Measurements from ENCODE around the gene ITGA1.

Gene ITGA1

DNA sequence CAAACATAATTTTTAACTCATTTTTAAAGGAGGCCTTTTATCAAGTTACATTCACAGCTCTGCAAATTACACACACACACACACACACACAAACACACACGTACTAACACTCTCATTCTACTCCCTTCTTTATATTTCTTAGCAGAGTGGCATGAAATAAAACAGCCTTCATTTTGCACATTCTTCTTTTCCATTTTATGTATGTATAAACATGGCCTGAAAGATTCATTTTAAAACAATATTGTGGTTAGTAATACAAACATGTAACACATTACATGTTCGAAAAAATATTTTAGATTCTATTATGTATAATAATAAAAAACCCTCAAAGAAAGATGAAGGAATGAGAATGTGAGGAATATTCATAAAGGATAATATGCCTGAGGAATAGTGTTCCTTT is 115.4 kb downstream of the ITGA1 start:
- TF ChIP-seq, protein P1, sequence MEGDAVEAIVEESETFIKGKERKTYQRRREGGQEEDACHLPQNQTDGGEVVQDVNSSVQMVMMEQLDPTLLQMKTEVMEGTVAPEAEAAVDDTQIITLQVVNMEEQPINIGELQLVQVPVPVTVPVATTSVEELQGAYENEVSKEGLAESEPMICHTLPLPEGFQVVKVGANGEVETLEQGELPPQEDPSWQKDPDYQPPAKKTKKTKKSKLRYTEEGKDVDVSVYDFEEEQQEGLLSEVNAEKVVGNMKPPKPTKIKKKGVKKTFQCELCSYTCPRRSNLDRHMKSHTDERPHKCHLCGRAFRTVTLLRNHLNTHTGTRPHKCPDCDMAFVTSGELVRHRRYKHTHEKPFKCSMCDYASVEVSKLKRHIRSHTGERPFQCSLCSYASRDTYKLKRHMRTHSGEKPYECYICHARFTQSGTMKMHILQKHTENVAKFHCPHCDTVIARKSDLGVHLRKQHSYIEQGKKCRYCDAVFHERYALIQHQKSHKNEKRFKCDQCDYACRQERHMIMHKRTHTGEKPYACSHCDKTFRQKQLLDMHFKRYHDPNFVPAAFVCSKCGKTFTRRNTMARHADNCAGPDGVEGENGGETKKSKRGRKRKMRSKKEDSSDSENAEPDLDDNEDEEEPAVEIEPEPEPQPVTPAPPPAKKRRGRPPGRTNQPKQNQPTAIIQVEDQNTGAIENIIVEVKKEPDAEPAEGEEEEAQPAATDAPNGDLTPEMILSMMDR (IDR thresholded peaks at IDR 0.05; ENCODE audit: low read depth, low read length): no peak
- H3K4me3 ChIP-seq (ENCODE audit: low read depth, low read length): no peak overlapping the region

DNA sequence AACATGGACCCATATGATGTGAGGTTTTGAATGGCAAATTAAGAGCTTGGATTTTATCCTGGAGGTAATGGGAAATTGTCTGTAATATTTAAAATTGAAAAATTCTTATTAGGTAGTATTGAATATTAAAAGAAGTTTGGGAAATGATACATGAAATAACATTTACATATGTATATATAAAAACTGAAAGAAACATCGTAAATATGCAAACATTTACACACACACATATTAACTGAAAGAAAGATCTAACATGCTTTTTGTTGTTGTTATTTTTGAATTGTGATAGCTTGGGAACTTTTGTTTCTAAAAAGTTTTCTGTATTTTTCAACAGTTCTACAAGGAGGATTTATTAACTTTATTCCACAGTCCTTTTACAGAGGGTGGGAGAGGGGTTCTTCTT is 118.6 kb downstream of the ITGA1 start:
- TF ChIP-seq, protein P1 (IDR thresholded peaks at IDR 0.05; ENCODE audit: low read depth, low read length): no peak
- H3K4me3 ChIP-seq (ENCODE audit: low read depth, low read length): no peak overlapping the region

DNA sequence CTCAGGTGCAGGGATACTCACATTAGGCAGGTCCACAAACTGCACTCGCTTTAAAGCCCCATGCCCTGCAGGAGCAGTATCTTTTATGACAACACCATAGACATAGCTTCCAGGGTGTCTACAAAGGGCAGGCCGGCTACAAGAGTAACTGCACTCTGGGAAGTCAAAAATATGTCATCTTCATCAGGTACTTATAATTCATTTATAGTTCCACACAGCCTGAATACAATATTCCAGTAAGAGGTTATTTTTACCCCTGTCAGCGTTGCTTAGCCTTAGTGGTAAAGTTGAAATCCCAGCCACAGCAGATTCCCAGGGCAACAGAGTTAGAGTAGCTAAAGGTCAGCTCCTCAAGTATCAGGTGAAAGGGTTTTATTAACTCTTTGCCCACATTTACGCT is 119.1 kb downstream of the ITGA1 start:
- TF ChIP-seq, protein P1 (IDR thresholded peaks at IDR 0.05; ENCODE audit: low read depth, low read length): no peak
- no peak overlapping the region for H3K4me3 ChIP-seq (ENCODE audit: low read depth, low read length)

DNA sequence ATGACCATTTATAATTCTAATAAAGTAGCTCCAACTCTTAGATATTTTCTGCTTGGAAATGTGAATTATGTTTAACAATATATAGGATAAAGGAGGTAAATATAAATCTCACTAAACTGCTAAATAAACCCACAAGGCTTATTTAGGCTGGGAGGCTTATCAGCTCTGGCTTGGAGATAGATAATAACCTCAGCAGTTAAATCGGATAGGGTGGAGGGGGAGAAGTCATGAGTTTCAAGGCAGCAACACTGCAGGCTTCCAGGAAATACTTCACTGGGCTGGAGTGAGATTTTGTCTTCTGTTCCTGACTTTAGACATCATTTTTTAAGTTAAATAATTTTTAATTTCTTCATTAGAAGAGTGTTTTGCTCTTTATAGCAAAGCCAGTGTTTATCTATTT is 121.5 kb downstream of the ITGA1 start:
- TF ChIP-seq, protein P1 (IDR thresholded peaks at IDR 0.05; ENCODE audit: low read depth, low read length): no peak
- H3K4me3 ChIP-seq (ENCODE audit: low read depth, low read length): no peak overlapping the region

DNA sequence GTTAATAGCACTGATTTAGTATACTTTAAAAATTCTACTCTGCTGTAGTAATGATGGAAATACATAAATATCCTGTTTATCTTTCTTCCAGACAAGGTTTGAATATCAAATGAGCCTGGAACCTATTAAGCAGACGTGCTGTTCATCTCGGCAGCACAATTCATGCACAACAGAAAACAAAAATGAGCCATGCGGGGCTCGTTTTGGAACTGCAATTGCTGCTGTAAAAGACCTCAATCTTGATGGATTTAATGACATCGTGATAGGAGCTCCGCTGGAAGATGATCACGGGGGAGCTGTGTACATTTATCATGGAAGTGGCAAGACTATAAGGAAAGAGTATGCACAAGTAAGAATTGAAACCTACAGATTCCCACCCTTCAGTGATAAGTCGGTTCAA is 122.4 kb downstream of the ITGA1 start:
- TF ChIP-seq, protein P1 (IDR thresholded peaks at IDR 0.05; ENCODE audit: low read depth, low read length): no peak

DNA sequence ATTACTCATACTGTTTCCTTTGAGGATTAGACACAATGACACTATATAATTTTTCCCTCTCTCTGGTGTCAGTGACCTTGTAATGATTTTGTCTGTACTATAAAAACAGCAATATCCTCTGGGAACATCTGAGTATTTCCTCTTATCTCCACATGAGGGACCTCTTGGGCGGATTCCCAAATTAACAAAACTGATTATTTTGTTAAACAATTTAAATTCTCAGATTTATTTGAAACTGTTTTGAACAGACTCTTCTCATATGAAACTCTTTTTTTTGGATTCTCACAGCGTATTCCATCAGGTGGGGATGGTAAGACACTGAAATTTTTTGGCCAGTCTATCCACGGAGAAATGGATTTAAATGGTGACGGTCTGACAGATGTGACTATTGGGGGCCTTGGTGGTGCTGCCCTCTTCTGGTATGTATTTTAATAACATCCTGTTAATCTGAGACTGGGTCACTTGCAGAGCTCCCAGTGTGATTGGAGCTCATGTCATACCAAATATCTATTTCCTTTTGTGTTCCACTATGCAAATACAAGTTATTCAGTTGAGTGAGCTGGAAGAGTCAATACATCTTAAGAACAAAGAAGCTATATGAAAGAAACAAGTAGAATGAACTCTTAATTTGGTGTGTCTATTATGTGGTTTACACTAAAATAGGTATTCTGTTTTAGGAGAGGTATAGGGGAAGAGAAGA is 127.6 kb downstream of the ITGA1 start:
- peak overlapping the region; percentile 35; the same call in 1 of the 2 replicates for H3K4me3 ChIP-seq (ENCODE audit: low read depth, low read length)

More for the DNA sequence above, 122.4 kb downstream of the ITGA1 start:
- no peak overlapping the region for H3K4me3 ChIP-seq (ENCODE audit: low read depth, low read length)

DNA sequence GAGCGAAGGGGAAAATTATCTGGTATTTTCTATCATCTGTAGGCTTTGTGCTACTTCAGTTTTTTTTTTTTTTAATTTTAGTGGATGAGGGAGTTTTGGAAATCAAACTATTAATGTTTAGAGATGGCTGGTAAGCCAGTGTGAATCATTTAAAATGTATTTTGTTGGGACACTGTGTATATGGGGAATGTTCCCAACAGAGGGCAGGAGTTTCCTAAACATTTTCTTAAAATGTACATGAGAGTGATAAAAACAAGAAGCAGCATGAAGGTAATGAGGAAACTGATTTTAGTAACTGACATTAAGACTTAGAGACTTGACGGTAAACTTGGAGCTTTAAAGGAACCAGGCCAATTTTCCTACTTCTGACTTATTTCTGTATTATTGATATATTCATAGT is 133.2 kb downstream of the ITGA1 start:
- TF ChIP-seq, protein P1 (IDR thresholded peaks at IDR 0.05; ENCODE audit: low read depth, low read length): no peak
- H3K4me3 ChIP-seq (ENCODE audit: low read depth, low read length): no peak overlapping the region

More for the DNA sequence above, 127.6 kb downstream of the ITGA1 start:
- TF ChIP-seq, protein P1 (IDR thresholded peaks at IDR 0.05; ENCODE audit: low read depth, low read length): peak; percentile 38
